GM18505 (cell line): Measurements from ENCODE around the gene SHISAL1.

Experiments used
- ATAC-seq: cut with Tn5 transposase; IDR thresholded peaks from one replicate; pipeline ENCODE4 v1.9.1; 2021; ENCODE audit not compliant: unreplicated experiment
- POLR2A ChIP-seq: IDR thresholded peaks from 4 replicates; pipeline ENCODE4 v1.6.1; 2011; ENCODE audit warnings: borderline replicate concordance; ENCODE audit not compliant: insufficient read depth, insufficient read length; ENCODE audit errors: extremely low read depth

Gene SHISAL1

DNA sequence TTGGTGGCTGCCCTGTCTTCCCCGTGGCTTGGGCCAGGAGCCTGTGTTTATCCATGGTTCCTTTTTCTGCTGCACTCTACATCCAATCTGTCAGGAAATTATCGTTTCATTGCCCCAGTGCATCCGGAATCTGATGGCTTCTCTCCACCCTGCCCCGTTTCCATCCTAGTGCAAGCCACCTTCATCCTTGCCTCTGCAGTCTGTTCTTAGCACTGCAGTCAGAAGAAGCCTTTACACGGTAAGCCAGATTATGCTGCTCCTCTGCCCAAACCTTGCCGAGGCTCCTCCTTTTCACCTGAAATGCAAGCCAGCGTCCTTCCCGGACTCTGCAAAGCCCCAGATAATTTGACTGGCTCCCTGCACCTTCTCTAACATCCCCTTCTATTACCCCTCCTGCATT lies 86.9 kb downstream of the SHISAL1 start:
- no peak for ATAC-seq
- no peak for TF ChIP-seq POLR2A

DNA sequence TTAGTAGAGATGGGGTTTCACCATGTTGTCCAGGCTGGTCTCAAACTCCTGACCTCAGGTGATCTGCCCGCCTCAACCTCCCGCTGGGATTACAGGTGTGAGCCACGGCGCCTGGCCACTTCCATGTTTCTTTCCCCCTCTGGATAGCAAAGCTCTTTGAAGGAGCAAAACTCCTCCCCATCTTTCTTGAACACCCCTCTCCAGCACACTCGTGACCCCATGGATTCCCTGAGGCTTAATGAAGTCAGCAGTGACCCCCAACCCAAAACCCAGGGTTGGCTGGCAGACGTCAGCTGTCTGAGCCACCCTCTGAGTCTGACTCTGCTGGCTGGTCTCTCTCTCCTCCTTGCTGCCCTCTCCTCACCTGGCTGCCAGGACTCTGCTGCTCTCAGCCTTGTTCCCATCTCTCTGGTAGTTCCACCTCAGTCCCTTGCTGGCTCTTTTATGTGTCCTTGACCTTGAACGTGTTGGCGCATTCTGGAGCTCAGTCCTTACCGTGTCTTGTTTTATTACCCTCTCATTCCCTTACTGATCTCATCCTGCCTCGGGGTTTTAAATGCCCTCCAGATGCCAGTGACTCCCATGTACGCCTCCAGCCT lies 87.6 kb downstream of the SHISAL1 start:
- no peak for ATAC-seq
- no peak for TF ChIP-seq POLR2A

DNA sequence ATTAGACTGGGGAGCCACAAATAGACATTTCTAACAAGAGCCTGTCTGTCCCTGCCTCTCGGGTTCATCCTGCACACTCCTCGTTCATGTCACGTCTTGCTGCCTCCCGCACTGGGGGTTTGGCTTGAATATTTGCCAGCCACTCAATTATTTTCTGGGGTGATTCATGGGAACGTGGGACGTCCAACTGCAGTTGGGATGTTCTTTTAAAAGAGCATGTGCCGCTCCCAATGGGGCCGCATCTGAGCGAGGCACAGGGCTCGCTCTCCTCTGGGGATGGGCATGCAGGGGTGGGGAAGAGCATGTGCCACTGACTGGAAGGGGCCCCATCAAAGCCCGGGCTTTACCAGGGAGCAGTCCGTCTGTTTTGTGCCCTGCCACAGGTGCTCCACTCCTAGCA lies 88.6 kb downstream of the SHISAL1 start:
- no peak for ATAC-seq
- no peak for TF ChIP-seq POLR2A

DNA sequence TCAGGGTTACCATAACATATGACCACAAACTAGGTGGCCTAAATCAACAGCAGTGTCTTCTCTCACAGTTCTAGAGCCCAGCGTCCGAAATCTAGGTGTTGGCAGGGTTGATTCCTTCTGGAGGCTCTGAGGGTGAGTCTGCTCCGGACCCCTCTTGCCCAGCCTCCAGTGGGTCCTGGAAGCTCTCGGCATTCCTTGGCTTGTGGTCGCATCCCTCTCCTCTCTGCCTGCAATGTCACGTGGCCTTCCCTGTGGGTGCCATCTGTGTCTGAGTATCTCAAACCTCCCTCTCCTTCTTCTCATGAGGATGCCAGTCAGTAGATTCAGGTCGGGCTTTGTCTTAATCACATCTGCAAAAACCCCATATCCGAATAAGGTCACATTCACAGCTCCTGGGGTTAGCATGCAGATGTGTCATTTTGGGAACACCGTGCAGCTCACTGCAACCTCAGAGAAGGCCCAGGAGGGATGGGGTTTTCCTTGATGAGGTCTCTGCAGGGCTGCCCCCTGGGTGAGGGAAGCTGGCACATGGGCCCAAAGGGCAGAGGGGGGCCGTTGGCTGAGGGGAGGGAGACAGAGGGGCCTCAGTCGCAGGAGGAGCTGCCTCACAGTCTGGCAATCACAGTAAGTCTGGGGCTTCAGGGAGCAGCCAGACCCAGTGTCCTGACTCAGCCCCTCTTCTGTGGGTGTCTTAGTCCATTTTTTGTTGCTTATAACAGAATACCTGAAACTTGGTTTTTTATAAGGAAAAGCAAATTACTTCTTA lies 90.9 kb downstream of the SHISAL1 start:
- TF ChIP-seq POLR2A = no peak
- ATAC-seq = no peak

DNA sequence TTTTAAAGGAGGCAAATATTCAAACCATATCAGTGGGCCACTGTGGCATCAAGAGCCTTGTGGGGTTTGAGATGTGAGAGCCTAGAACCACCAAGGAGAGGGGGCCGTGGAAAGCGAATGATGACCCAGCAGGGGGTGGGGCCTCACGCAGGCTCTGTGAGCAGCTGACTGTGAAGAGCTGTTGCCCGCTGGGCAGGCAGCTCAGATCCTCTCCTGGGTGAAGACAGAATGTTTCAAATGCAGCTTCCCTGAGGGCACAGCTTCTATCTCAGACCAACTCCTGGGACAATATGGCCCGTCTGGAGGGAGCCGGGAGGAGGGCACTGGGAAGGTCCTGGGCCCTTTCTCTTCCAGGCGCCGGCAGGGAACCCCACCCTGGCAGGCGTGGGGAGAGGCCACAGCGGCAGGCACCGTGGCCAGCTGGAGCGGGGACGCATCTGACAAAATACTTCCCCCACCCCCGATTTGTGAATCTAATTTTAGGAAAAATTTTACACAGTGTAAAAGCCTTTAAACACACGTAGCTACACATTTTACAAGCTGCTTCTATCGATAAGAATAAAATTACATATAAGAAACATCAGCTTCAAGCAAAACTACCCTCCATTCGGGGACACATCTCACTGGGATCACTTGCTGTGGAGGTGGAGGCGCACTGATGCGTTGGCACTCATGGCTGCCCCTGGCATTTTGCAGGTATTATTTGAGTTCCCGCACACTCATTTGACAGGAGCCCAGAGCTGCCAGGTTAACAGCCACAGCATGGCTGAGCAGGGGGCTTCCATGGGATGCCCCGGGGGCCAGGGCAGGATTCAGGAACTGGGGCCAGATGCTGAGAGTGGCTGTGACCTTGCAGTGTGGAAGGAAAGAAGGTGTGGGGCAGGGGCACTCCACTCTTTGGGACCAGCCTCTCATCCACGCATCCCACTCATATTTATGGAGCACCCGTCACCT lies 91.7 kb downstream of the SHISAL1 start:
- TF ChIP-seq POLR2A = no peak
- ATAC-seq = no peak

DNA sequence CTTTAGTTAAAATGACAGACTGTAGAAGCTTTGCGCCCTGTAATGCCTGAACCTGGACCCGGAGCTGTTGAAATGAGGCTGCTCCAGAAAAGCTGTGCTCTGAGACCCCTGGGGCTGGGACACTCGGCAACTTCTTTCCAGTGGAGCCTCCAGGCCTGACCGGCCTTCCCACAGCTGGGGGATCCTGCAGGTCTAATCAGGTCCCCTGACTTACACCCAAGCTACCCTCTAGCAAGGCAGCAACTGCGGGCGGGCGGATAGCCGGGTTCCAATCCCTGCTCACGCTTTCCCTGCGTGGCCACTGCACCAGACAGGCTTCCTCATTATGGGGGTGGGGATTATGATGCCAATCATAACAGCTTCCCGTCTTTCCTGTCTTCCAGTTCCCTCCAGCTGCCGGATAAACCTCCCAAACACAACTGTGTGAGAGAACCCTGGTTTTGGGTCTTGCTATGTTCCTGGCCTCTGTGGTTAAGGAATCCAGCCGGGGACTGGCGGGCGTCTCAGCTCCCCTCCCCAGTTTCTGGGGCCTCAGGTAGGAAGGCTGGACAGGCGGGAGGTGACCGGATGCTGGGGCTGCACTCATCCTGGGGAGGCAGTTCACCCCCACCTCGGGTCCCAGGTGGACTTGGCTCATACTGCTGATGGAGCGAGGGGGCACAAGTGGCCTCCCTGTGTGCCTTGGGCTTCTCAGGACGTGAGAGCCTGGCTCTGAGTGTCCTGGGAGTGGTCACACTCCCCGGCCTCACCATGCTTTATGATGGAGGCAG lies 93.5 kb downstream of the SHISAL1 start:
- no peak for TF ChIP-seq POLR2A
- ATAC-seq = no peak

DNA sequence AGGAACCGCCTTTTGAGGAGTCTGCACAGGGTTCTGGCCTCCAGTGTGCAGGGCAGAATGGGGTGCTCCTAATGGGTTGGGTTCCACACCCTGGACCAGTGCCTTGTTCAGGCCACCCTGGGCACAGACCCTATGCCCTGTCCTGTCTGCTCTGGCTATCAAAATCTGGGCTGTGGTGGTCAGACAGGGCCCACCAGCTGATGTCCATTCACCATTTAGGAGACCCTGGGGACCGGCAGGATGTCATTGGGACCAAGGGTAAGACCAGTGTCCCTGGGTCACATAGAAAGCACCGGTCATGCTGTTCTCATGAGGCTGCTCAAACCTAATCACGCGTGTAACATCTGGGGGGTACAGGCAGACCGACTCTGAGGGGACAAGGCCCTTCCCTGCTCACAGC lies 94.7 kb downstream of the SHISAL1 start:
- ATAC-seq = no peak
- TF ChIP-seq POLR2A = no peak

DNA sequence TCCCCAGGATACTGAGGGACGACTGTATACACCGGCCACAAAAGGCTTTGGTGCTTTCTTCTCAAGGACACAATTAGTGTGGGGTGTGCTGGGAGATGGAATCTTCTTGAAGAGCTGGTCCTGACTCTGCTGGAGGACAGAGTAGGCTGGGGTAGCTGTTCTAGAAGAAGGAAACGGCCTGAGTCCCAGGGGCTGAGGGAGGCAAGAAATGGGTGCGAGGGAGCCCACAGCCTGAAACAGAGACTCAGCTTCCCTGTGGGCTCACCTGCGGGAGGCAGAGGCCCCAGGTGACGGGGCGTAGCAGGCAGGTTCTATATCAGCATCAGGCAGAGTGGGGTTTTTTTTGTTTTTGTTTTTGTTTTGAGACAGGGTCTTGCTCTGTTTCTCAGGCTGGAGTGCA lies 95.4 kb downstream of the SHISAL1 start:
- no peak for TF ChIP-seq POLR2A
- no peak for ATAC-seq

DNA sequence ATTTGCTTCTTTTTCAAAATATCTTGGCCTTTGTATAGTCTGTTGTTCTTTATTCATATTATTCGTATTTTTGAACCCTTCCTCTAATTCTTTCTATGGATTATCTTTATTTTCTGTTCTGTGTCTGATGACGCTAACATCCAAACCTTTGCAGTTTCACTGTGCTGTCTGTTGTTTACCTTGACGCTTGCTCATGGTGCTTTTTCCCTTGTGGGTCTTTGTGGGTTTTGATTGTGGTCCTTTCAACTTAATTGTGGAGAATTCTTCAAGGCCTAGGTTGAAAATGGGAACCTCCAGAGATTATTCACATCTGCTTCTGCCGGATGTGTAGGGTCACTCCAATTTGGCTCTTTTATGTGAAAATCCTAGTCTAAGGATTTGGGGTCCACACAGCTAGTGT lies 97.5 kb downstream of the SHISAL1 start:
- no peak for TF ChIP-seq POLR2A
- no peak for ATAC-seq

DNA sequence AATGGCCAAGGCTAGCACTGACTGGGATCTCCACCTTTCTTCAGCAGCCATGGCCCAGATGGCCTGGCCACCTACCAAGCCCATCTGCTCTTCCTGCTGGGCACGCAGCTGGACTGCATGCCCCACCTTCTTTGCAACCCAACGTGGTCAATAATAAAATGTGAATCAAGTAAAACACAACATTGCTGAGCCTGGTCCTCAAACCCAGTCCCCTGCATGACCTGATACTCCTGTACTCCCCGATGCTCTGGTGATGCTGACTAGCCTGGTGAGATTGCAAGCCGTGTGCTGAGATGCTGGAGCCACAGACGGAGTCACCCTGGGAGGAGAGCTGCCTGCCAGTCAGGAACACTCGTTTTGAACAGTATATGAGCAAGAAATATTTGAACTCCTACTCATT lies 98.0 kb downstream of the SHISAL1 start:
- ATAC-seq = no peak
- TF ChIP-seq POLR2A = no peak

DNA sequence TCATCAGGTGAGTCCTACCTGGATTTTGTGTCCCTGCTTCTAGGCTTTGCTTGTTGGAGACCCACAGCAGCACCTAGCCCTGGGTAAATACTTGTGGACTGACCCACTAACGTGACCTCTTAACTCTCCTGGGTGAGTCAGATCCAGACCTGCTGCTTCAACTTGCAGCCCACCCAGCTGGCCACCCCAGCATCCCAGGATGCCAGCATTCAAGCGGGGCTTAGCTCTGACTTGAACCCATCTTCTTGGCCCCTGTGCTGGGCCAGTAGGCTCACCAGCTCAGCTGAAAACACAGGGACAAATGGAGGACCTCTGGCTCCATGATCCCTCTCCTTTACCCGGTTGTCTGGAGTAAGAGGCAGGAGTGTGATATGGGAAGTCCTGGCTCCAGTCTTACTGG lies 98.6 kb downstream of the SHISAL1 start:
- no peak for ATAC-seq
- TF ChIP-seq POLR2A = no peak

DNA sequence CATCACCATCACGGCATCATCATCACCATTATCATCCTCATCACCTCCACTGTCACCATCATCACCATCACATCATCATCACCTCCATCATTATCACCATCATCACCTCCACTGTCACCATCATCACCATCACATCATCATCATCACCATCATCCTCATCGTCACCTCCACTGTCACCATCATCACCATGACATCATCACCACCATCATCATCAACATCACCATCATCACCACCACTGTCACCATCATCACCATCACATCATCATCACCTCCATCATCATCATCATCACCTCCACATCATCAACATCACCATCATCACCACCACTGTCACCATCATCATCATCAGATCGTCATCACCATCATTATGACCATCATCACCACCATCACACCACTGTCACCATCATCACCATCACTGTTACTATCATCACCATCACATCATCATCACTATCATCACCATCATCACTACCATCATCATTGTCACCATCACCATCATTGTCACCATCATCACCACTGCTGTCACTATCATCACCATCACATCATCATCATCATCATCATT lies 99.2 kb downstream of the SHISAL1 start:
- no peak for ATAC-seq
- no peak for TF ChIP-seq POLR2A

DNA sequence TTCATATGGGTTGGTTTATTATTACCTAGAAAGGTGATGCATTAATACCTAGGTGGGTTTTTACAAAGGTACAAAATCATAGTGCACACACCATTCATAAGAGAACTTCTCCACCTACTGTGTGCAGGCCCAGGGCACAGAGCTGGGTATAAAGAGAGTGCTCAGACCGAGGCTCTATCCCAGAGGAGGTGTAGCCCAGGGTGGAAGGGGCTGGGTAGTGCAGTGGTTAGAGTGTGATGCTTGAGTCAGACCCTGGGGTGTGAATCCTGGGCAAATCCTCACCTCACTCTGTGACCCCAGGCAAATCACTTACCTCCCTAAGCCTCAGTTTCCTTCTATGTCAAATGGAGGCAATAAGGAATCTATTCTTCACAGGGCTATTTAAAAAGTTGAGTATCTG lies 99.8 kb downstream of the SHISAL1 start:
- TF ChIP-seq POLR2A = no peak
- ATAC-seq = no peak
